Smooth muscle cell (in vitro differentiated cells): ENCODE data around the gene TMEFF1. TPM values are rescaled to one million over a fixed set of nuclear protein-coding genes. Genes with fewer than 3 reads are reported as not detected.

Experiments
- DNase-seq: peaks from one replicate; lab custom pipeline; 2025; ENCODE audit not compliant: unreplicated experiment; lab: John Stamatoyannopoulos, UW
- H2AFZ ChIP-seq: fragments of 200-600 bp; sonication (generic); 2 replicates; pipeline ENCODE4 v1.6.0; 2016; ENCODE audit warnings: antibody characterized with exemption, low read depth, mild to moderate bottlenecking
- H3F3A ChIP-seq: fragments of 200-600 bp; sonication (generic); 2 replicates; pipeline ENCODE4 v1.6.0; 2017; ENCODE audit warnings: antibody characterized with exemption, low read depth
- H3K27ac ChIP-seq: fragments of 200-600 bp; sonication (generic); 2 replicates; pipeline ENCODE4 v1.5.1; 2016; ENCODE audit warnings: low read depth, mild to moderate bottlenecking
- H3K27me3 ChIP-seq: fragments of 200-600 bp; sonication (generic); 2 replicates; pipeline ENCODE4 v1.6.1; 2016; ENCODE audit warnings: low read depth, mild to moderate bottlenecking
- H3K36me3 ChIP-seq: fragments of 200-600 bp; sonication (generic); 2 replicates; pipeline ENCODE4 v1.5.1; 2016; ENCODE audit warnings: low read depth
- H3K4me1 ChIP-seq: fragments of 200-600 bp; sonication (generic); 2 replicates; pipeline ENCODE4 v1.5.1; 2016; ENCODE audit warnings: low read depth
- H3K4me2 ChIP-seq: fragments of 200-600 bp; sonication (generic); 2 replicates; pipeline ENCODE4 v1.6.0; 2016; ENCODE audit warnings: mild to moderate bottlenecking
- H3K4me3 ChIP-seq: fragments of 200-600 bp; sonication (generic); 2 replicates; pipeline ENCODE4 v1.5.1; 2016; ENCODE audit warnings: mild to moderate bottlenecking
- H3K79me2 ChIP-seq: fragments of 200-600 bp; sonication (generic); 2 replicates; pipeline ENCODE4 v1.6.0; 2016; ENCODE audit warnings: low read depth, mild to moderate bottlenecking
- H3K9ac ChIP-seq: fragments of 200-600 bp; sonication (generic); 2 replicates; pipeline ENCODE4 v1.6.0; 2016; ENCODE audit warnings: low read depth
- H3K9me3 ChIP-seq: fragments of 200-600 bp; sonication (generic); replicated peaks from 2 replicates; pipeline ENCODE4 v1.5.1; 2016; ENCODE audit warnings: low read depth
- H4K20me1 ChIP-seq: fragments of 200-600 bp; sonication (generic); 2 replicates; pipeline ENCODE4 v1.6.0; 2016; ENCODE audit warnings: low read depth
- WGBS: methylation state at CpG from one replicate; pipeline ENCODE4 v1.1.7; 2016; ENCODE audit warnings: low lambda C conversion rate; 5-methylcytosine and 5-hydroxymethylcytosine counted together
- polyA plus RNA-seq: library from polyadenylated mRNA; unstranded; fragments of >200 nt; fragmentation: Nextera tagmentation; extraction: Ambion mirVana; gene quantifications from 2 replicates; pipeline ENCODE4 v1.2.1, GENCODE V29; 2016
- total RNA-seq: library from RNA; depleted of rRNA; stranded (reverse); fragments of >200 nt; gene quantifications from 2 replicates; pipeline ENCODE4 v1.2.3, GENCODE V29; 2014
- TF ChIP-seq, protein P1 (sequence below): fragments of 200-600 bp; sonication (generic); IDR thresholded peaks from 2 replicates; pipeline ENCODE4 v1.5.1; 2017; ENCODE audit warnings: borderline replicate concordance, mild to moderate bottlenecking, antibody characterized with exemption; ENCODE audit not compliant: insufficient read depth, poor library complexity, severe bottlenecking

Gene TMEFF1
- total and polyA plus RNA-seq, 2 experiments from 2014 or later: 1.7 to 1.8 TPM

DNA sequence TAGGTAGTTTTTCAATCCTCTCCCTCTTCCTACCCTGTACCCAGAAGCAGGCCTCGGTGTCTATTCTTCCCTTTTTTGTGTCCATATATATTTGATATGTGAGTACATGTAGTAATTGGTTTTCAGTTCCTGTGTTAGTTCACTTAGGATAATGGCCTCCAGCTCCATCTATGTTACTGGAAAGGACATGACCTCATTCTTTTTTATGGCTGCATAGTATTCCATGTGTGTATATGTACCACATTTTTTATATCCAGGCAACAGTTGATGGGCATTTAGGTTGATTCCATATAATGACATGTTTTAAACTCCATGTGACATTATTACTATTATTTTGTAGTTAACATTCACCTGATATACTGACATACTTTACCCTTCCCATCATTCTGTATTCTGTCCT is 154.0 kb downstream of the TMEFF1 start:
- no peaks in the 10 kb centered on the region for H3K79me2 ChIP-seq
- H3K36me3 ChIP-seq: no peaks in the 10 kb centered on the region
- H3K27me3 ChIP-seq: no peaks in the 10 kb centered on the region
- no peak overlapping the region for H3K4me2 ChIP-seq
- no peak overlapping the region for H3K9ac ChIP-seq
- no peak for DNase-seq
- no peak overlapping the region for H3K4me3 ChIP-seq
- H3K4me1 ChIP-seq: no peaks in the 10 kb centered on the region
- H2AFZ ChIP-seq: no peak overlapping the region
- TF ChIP-seq, protein P1, sequence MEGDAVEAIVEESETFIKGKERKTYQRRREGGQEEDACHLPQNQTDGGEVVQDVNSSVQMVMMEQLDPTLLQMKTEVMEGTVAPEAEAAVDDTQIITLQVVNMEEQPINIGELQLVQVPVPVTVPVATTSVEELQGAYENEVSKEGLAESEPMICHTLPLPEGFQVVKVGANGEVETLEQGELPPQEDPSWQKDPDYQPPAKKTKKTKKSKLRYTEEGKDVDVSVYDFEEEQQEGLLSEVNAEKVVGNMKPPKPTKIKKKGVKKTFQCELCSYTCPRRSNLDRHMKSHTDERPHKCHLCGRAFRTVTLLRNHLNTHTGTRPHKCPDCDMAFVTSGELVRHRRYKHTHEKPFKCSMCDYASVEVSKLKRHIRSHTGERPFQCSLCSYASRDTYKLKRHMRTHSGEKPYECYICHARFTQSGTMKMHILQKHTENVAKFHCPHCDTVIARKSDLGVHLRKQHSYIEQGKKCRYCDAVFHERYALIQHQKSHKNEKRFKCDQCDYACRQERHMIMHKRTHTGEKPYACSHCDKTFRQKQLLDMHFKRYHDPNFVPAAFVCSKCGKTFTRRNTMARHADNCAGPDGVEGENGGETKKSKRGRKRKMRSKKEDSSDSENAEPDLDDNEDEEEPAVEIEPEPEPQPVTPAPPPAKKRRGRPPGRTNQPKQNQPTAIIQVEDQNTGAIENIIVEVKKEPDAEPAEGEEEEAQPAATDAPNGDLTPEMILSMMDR: no peak
- H4K20me1 ChIP-seq: no peaks in the 10 kb centered on the region
- H3F3A ChIP-seq: no peaks in the 10 kb centered on the region
- H3K9me3 ChIP-seq: no peaks in the 10 kb centered on the region
- no peak overlapping the region for H3K27ac ChIP-seq
- WGBS: 92% methylated on average over 1 of the region's 1 CpG

Other genes with a start within 250 kb of the TMEFF1 start
- gene TEX10, start 120.2 kb upstream of the TMEFF1 start, total RNA-seq: 29.2 and 30.5 TPM in 2 replicates
- 13.5 and 16.3 TPM in 2 replicates for gene TEX10, start 120.2 kb upstream of the TMEFF1 start, polyA plus RNA-seq
- 48.0 and 49.1 TPM in 2 replicates for gene MSANTD3, start 46.0 kb upstream of the TMEFF1 start, total RNA-seq
- 40.4 and 52.9 TPM in 2 replicates for gene MSANTD3, start 46.0 kb upstream of the TMEFF1 start, polyA plus RNA-seq
- gene CAVIN4, start 104.9 kb downstream of the TMEFF1 start, total RNA-seq: 2.8 and 4.2 TPM in 2 replicates
- 1.6 and 1.7 TPM in 2 replicates for gene CAVIN4, start 104.9 kb downstream of the TMEFF1 start, polyA plus RNA-seq